ENCODE results near the gene OTOP2.

OTOP2 gene

GRCh38 chr17:74975943-74976342 lies 51.9 kb downstream of the OTOP2 start:
- ChIA-PET CTCF (interaction anchor here (0.6 to 2.3 kb wide), 4 partner anchors 9 to 130 kb away, joined by 3 to 15 read pairs (median 4); no protein-coding TSS in a partner anchor), POLR2A (interaction anchor here (0.6 to 1.0 kb wide), 2 partner anchors 9 to 12 kb away, joined by 3 read pairs; no protein-coding TSS in a partner anchor)
- no peaks in the 10 kb centered on the region for H3K9me3 ChIP-seq (ENCODE audit: control insufficient read depth, insufficient read depth, low read depth, low read length)
- peaks cover 4% of the 10 kb centered on the region; the same call in 1 of the 2 replicates for H3K4me1 ChIP-seq (ENCODE audit: control insufficient read depth, insufficient read depth, low read length)
- TF ChIP-seq ZFP3 (tag by site-specific recombination; IDR thresholded peaks at IDR 0.05; ENCODE audit: low read depth) = no peak
- no peak for TF ChIP-seq GLI4 (tag by site-specific recombination; IDR thresholded peaks at IDR 0.05)
- TF ChIP-seq ZNF214 (tag by site-specific recombination; IDR thresholded peaks at IDR 0.05; ENCODE audit: borderline replicate concordance) = no peak
- TF ChIP-seq INSM2 (tag by site-specific recombination; IDR thresholded peaks at IDR 0.05) = no peak
- TF ChIP-seq ZNF280C (tag by site-specific recombination; IDR thresholded peaks at IDR 0.05) = no peak
- TF ChIP-seq ZNF785 (tag by site-specific recombination; IDR thresholded peaks at IDR 0.05) = no peak
- TF ChIP-seq ZNF114 (tag by site-specific recombination; IDR thresholded peaks at IDR 0.05) = no peak
- no peak for TF ChIP-seq ZNF184 (tag by site-specific recombination; IDR thresholded peaks at IDR 0.05)
- no peak for TF ChIP-seq ZSCAN5A (tag by site-specific recombination; IDR thresholded peaks at IDR 0.05)
- no peak for TF ChIP-seq PRDM4 (tag by site-specific recombination; IDR thresholded peaks at IDR 0.05)
- TF ChIP-seq ZNF449 (tag by site-specific recombination; IDR thresholded peaks at IDR 0.05) = no peak
- no peak for TF ChIP-seq ZNF121 (tag by site-specific recombination; IDR thresholded peaks at IDR 0.05)
- TF ChIP-seq ZNF555 (tag by site-specific recombination; conservative IDR thresholded peaks at IDR 0.05) = no peak
- TF ChIP-seq ZNF558 (tag by site-specific recombination; IDR thresholded peaks at IDR 0.05) = no peak
- no peak for TF ChIP-seq PATZ1 (tag by site-specific recombination; IDR thresholded peaks at IDR 0.05)
- TF ChIP-seq ZNF398 (tag by site-specific recombination; IDR thresholded peaks at IDR 0.05) = no peak
- no peak for TF ChIP-seq ZNF521 (tag by site-specific recombination; IDR thresholded peaks at IDR 0.05)
- TF ChIP-seq ZNF169 (tag by site-specific recombination; IDR thresholded peaks at IDR 0.05) = no peak
- no peak for TF ChIP-seq ZNF544 (tag by site-specific recombination; IDR thresholded peaks at IDR 0.05)
- no peak overlapping the region for H3K27ac ChIP-seq (ENCODE audit: extremely low read depth, low read depth, low read length)
- no peak overlapping the region for H3K4me3 ChIP-seq (ENCODE audit: low read depth, low read length)
- no peaks in the 10 kb centered on the region for H3K36me3 ChIP-seq (ENCODE audit: control insufficient read depth in 2 of 2, insufficient read depth in 1 of 2, low read length in 2 of 2)

Measured in HEK293 (cell line).